Esophagus (tissue), 2 donors: ENCODE measurements around the gene RNF144A. TPM values are rescaled to one million over a fixed set of nuclear protein-coding genes. Genes with fewer than 3 reads are reported as not detected.

ENCODE experiments used
- H3K27ac ChIP-seq, 2 donors: one replicate each; pipeline ENCODE4 v1.5.1; 2013; ENCODE audit warnings: low read depth in 2 of 2, mild to moderate bottlenecking in 2 of 2, inconsistent platforms in 1 of 2, low read length in 1 of 2, moderate library complexity in 1 of 2
- H3K27me3 ChIP-seq, 2 donors: one replicate each; pipeline ENCODE4 v1.6.1; 2013; ENCODE audit warnings: low read length in 2 of 2, control low read depth in 1 of 2, mild to moderate bottlenecking in 1 of 2; ENCODE audit not compliant: insufficient read depth in 2 of 2, control insufficient read depth in 1 of 2
- H3K36me3 ChIP-seq, 2 donors: one replicate each; pipeline ENCODE4 v1.6.1; 2013; ENCODE audit warnings: low read length in 1 of 2; ENCODE audit not compliant: control insufficient read depth in 2 of 2, insufficient read depth in 2 of 2
- H3K4me1 ChIP-seq, 2 donors: one replicate each; pipeline ENCODE4 v1.6.1; 2013; ENCODE audit warnings: low read length in 1 of 2; ENCODE audit not compliant: control insufficient read depth in 2 of 2, insufficient read depth in 2 of 2
- H3K4me3 ChIP-seq, 2 donors: one replicate each; pipeline ENCODE4 v1.5.1; 2013; ENCODE audit warnings: low read length in 2 of 2, mild to moderate bottlenecking in 2 of 2, low read depth in 1 of 2, moderate library complexity in 1 of 2
- H3K9me3 ChIP-seq, 2 donors: one replicate each; pipeline ENCODE4 v1.6.1; 2013; ENCODE audit warnings: mild to moderate bottlenecking in 2 of 2, low read depth in 1 of 2, low read length in 1 of 2, moderate library complexity in 1 of 2; ENCODE audit not compliant: control insufficient read depth in 2 of 2, insufficient read depth in 1 of 2
- WGBS, 2 donors: extraction: QIAGEN DNeasy Blood & Tissue Kit; methylation state at CpG; one replicate each; pipeline ENCODE4 v1.1.7; 2013; 5-methylcytosine and 5-hydroxymethylcytosine counted together
- polyA plus RNA-seq, 2 donors: library from polyadenylated mRNA; stranded (reverse); fragments of 200-250 nt; gene quantifications; one replicate each; pipeline ENCODE4 v1.2.3, GENCODE V29; 2013
- donor health status: healthy with polysubstance abuse.
- donor health status: Bipolar disorder and iron deficiency.

Gene RNF144A
- polyA plus RNA-seq, 2 donors = 2.0 to 2.4 TPM

DNA sequence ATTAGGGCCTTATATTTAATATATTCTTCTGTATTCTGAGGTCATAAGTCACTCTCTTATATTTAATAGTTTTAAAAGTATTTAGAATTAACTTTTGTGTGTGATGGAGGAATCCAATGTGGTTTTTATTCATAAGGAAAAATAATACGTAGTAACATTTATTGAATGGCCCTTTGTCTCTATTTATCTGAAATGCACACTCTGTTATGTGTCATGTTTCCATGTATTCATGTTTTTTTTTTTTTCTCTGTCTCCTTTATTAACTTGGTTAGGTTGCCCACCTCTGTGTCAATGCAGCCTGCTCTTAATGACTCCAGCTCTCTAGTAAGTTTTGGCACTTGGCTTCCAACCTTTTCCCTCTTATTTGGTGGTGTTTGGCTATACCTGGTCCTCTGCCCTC lies 33.8 kb downstream of the RNF144A start:
- Histone ChIP-seq H3K9me3 (no peaks in the 10 kb centered on the region), H3K27ac (no peak overlapping the region), H3K36me3 (no peaks in the 10 kb centered on the region), H3K4me1 (no peaks in the 10 kb centered on the region), H3K27me3 (no peaks in the 10 kb centered on the region), H3K4me3 (no peak overlapping the region)
- 80 to 83% methylated on average over 1 of the region's 1 CpG for WGBS, 2 donors

DNA sequence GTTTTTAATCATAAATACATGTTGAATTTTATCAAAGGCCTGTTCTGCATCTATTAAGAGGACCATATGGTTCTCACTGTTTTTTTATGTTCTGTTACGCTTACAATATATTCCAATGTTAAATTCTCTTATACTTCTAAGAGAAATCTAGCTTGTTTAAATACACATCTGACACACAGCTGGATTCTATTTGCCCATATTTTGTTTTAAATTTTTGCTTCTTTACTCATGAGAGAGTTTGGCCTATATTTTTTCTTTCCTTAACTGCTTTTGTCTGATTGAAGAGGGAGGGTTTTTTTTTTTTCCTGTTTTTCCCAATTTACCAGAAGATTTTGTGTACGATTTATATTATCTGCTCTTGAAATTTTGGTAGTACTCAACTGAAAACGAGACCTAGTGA lies 34.9 kb downstream of the RNF144A start:
- no peaks in the 10 kb centered on the region for H3K4me1 ChIP-seq
- no peak overlapping the region for H3K4me3 ChIP-seq
- H3K36me3 ChIP-seq = no peaks in the 10 kb centered on the region
- H3K27ac ChIP-seq = no peak overlapping the region
- H3K27me3 ChIP-seq = no peaks in the 10 kb centered on the region
- no peaks in the 10 kb centered on the region for H3K9me3 ChIP-seq
- 58 to 70% methylated on average over 3 of the region's 3 CpGs for WGBS, 2 donors

DNA sequence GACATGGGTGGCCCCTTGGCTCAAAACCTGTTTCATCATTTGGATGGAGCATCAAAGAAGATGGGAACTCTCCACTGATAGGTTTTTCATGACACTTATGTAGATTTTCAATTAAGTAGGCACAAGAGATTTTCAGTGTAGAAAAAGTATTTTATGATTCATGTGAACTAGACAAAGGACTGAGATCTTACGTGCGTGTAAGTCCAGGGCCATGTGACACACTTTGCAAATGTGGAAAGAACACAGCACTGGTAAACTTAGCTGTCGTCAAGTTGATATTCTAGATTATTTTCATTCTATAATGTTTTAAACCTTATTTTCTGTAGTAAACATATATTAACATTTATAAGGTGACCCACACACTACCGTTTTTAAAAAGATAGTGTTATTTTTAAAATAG lies 37.4 kb downstream of the RNF144A start:
- Histone ChIP-seq H3K36me3 (peaks cover 0 to 3% of the 10 kb centered on the region in 2 donors), H3K9me3 (no peaks in the 10 kb centered on the region), H3K4me1 (no peaks in the 10 kb centered on the region), H3K4me3 (no peak overlapping the region), H3K27ac (no peak overlapping the region), H3K27me3 (no peaks in the 10 kb centered on the region)
- 78 to 90% methylated on average over 4 of the region's 4 CpGs for WGBS, 2 donors

DNA sequence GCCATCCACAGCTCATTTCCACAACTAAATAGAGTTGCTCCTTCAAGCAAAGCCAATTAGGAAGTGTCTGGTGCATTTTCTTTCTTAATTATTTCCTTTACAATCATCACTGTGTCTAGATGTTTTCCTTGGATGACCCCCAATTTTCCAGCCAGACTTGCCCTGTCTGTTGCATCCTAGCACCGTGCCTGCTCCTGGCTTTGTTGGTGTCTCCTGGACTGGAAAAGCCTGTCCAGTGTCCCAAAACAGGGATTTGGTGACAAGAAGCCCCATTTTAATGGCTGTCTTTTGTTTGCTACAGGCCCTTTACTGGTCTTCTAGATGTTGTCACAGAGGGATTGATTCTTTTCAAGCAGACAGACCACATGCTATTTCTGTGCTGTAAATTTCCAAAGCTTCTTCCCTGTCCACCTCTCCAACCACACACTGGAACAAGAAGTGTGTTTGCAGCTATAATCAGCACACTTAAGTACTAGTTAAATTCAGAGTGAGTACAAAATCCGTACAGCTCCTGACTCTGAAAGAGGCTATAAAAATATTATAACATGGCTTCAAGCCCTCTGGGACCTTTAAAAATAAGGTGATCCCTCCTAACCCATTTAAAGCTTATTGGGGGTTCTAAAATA lies 38.4 kb downstream of the RNF144A start:
- no peak overlapping the region for H3K4me3 ChIP-seq
- no peaks in the 10 kb centered on the region for H3K9me3 ChIP-seq
- no peaks in the 10 kb centered on the region for H3K27me3 ChIP-seq
- H3K4me1 ChIP-seq = no peaks in the 10 kb centered on the region
- peaks cover 0 to 3% of the 10 kb centered on the region in 2 donors for H3K36me3 ChIP-seq
- 68 to 71% methylated on average over 2 of the region's 2 CpGs for WGBS, 2 donors
- H3K27ac ChIP-seq = no peak overlapping the region

DNA sequence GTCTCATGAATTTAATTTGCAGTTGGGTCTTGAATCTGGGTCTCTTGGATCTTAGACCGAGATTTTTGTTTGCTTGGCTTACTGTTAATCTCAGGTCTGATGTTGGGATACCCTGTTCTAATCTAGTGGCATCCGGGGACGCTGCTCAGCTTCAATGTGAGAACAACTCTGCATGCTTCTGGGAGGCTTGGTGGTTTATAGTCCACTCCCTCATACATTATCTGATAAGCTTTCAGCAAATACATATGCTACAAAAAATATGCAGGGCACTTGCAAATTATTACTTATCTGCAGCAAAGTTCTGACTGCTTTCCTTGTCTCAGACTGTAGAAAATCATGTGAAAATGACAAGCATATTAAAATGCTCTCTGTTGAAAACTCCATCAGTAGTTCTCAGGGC lies 39.4 kb downstream of the RNF144A start:
- Histone ChIP-seq H3K4me1 (no peaks in the 10 kb centered on the region), H3K4me3 (no peak overlapping the region), H3K9me3 (no peaks in the 10 kb centered on the region), H3K27me3 (no peaks in the 10 kb centered on the region), H3K27ac (no peak overlapping the region), H3K36me3 (peaks cover 0 to 3% of the 10 kb centered on the region in 2 donors)
- 81 to 92% methylated on average over 3 of the region's 3 CpGs for WGBS, 2 donors

DNA sequence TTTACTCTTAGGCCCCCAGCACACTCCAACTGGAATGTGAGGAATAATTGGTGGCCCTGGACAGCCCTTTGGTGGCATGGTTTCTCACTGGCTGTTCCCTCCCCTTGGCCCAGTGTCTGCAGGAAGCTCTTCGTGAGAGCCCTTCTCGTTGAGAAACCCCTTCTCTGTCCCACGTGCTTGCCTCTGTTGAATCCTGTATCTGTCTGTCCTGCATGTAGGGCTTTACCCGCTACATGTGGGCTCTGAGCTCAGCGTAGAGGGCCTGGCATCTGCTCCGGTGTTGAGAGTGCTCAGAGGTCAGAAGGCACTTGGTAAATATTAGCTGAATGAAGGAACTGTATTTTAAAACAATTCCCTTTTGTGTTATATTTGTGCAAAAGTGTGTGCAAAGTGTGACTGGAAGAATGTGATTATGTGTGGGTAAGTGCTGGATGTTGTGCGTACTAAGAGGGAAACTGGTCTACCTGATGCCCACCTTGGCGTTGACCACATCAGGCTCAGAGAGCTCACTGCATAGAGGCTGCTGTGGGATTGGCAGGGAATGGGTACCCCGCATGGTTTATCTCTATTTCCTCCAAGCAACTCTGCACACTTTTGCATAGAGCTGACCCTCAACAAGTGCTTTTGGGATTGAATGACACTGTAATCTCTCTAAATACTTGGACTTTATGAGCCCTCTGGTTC lies 40.0 kb downstream of the RNF144A start:
- Histone ChIP-seq H3K36me3 (peaks cover 0 to 3% of the 10 kb centered on the region in 2 donors), H3K4me3 (no peak overlapping the region), H3K27ac (no peak overlapping the region), H3K27me3 (no peaks in the 10 kb centered on the region), H3K4me1 (no peaks in the 10 kb centered on the region), H3K9me3 (no peaks in the 10 kb centered on the region)
- WGBS, 2 donors = 84 to 93% methylated on average over 9 of the region's 9 CpGs

DNA sequence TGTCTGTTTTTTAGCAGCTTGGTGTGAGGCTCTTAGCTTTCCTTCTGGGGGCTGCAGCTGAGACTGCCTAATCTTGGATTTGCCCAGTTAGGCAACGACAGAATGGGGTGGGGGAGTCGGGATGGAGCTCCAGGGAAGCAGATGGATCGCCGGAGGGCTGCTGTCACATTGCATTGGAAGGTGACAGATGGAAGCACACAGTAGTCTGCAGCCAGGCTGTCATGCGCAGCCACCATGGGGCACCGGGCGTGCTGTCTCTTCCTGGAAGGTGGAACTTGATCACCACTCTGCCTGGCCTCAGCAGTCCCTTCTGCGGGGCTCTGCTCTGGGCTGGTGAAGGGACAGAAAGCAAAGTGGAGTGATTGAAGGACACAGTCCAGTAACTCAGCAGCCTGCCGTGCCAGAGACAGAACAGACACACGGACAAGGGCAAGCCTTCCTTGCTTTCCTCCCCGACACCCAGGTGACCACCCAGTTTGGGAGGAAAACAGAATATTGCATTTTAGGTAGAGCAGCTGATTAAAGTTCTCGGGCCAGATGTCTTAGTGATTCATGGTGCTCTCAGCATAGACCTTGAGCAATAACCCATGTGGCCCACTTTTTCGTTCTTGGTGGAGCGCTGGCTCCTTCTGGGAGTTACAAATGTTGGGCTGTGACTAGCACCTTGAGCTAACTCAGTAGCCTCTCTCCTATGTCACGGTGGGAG lies 40.9 kb downstream of the RNF144A start:
- 93% methylated on average over 15 of the region's 15 CpGs for WGBS, 2 donors
- Histone ChIP-seq H3K36me3 (peaks cover 0 to 3% of the 10 kb centered on the region in 2 donors), H3K27me3 (no peaks in the 10 kb centered on the region), H3K4me3 (no peak overlapping the region), H3K27ac (no peak overlapping the region), H3K4me1 (no peaks in the 10 kb centered on the region), H3K9me3 (no peaks in the 10 kb centered on the region)

DNA sequence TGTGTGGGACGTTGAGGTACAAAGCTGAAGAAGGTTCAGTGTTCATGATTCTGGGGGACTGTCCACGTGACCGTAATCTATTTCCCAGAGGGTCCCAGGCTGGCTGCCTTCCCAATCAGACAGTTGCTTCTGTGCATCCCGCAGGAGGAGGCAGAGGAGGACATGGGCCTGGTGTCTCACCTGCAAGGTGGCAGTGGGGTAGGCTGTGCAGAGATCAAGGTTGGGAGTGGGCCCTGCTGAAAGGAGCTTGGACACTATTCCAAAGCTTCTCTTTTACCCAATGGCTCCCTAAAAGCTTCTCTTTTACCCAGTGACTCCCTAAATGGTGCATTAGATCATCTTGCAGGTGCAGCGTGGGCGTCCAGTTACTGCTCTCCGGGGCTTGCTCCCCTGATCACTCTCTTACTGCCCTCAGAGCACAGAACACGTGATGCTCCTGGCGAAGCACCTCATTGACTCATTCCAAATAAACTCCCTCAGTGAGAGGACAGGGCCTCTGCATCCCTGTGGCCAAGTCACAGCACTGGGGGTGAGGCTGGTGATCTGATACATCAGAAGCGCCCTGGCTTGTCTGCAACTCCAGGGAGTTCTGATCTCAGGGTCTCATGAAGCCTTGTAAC lies 41.5 kb downstream of the RNF144A start:
- H3K4me3 ChIP-seq = no peak overlapping the region
- H3K27ac ChIP-seq = no peak overlapping the region
- H3K36me3 ChIP-seq = peaks cover 0 to 3% of the 10 kb centered on the region in 2 donors
- no peaks in the 10 kb centered on the region for H3K9me3 ChIP-seq
- 94 to 97% methylated on average over 10 of the region's 10 CpGs for WGBS, 2 donors
- no peaks in the 10 kb centered on the region for H3K4me1 ChIP-seq
- no peaks in the 10 kb centered on the region for H3K27me3 ChIP-seq

DNA sequence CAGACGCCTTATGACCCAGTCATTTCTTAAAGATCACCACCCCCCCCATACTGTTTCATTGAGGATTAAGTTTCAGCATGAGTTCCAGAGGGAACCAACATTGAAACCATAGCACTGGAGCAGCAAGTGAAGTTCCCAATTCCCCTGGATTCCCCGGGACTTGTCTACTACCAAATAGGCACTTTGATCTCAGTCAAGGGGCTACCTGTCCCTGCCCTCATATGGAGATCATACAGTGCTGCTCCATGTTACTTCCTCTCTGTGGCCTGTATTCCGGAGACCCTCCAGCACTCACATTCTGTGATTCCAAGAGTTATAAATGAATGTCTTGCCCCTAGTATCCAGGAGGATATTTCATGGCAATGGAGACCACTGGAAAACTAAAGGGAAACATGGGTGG lies 42.5 kb downstream of the RNF144A start:
- Histone ChIP-seq H3K36me3 (peaks cover 0 to 3% of the 10 kb centered on the region in 2 donors), H3K4me3 (no peak overlapping the region), H3K27me3 (no peaks in the 10 kb centered on the region), H3K4me1 (no peaks in the 10 kb centered on the region), H3K9me3 (no peaks in the 10 kb centered on the region), H3K27ac (no peak overlapping the region)
- WGBS, 2 donors = 95 to 100% methylated on average over 3 of the region's 3 CpGs
